ENCODE results near the gene MDGA2.

Gene MDGA2

DNA sequence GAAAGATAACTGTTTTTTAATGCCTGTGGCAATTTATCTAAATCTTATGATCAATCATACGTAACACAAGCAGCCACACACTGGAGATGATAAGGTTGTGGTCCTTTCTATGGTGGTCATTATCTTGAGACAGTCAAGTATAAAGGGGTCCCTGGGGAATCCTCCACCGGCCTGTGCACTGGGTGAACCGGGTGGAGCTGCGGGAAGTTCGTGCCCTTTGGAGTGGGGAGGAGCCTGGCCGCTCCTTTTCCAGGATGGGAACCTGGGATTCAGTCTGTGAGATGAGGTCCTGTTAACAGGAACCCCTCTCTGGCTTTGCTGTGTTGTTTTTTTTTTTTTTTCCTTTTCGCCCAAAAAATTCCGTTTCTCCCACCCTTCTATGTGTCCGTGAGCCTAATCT is 856.3 kb downstream of the MDGA2 start:
- no peaks in the 10 kb centered on the region for H3K4me1 ChIP-seq
- intact Hi-C loops (cut with DNase I; ENCODE audit: low total_unique reads) = no loop called here
- no peak overlapping the region for H3K4me3 ChIP-seq
- TF ChIP-seq, protein P1, sequence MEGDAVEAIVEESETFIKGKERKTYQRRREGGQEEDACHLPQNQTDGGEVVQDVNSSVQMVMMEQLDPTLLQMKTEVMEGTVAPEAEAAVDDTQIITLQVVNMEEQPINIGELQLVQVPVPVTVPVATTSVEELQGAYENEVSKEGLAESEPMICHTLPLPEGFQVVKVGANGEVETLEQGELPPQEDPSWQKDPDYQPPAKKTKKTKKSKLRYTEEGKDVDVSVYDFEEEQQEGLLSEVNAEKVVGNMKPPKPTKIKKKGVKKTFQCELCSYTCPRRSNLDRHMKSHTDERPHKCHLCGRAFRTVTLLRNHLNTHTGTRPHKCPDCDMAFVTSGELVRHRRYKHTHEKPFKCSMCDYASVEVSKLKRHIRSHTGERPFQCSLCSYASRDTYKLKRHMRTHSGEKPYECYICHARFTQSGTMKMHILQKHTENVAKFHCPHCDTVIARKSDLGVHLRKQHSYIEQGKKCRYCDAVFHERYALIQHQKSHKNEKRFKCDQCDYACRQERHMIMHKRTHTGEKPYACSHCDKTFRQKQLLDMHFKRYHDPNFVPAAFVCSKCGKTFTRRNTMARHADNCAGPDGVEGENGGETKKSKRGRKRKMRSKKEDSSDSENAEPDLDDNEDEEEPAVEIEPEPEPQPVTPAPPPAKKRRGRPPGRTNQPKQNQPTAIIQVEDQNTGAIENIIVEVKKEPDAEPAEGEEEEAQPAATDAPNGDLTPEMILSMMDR (IDR thresholded peaks at IDR 0.05) = no peak
- DNase-seq = no peak
- H3K27ac ChIP-seq = no peak overlapping the region
- H3K27me3 ChIP-seq = no peaks in the 10 kb centered on the region
- H3K9me3 ChIP-seq = no peaks in the 10 kb centered on the region
- H3K36me3 ChIP-seq = no peaks in the 10 kb centered on the region

DNA sequence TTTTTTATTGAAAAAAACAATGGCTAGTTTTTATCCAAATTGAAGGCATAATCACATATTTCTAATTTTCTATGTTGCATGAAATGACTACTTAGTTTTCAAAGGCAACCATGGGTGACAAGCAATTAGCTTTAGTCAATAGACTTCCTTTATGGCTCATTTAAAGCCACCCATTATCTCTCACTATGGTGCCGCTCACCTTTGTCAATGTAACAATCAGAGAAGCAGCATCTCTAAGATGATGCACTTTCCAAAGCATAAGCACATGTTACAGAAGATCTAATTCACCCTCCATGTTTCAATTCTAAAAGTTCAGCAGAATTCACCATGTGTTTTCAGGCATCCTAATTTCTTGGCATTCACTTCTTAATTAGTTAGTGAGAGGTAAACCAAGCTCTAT is 857.3 kb downstream of the MDGA2 start:
- H3K27ac ChIP-seq = no peak overlapping the region
- no peaks in the 10 kb centered on the region for H3K9me3 ChIP-seq
- H3K27me3 ChIP-seq = no peaks in the 10 kb centered on the region
- intact Hi-C loops (cut with DNase I; ENCODE audit: low total_unique reads) = no loop called here
- no peak for DNase-seq
- no peaks in the 10 kb centered on the region for H3K36me3 ChIP-seq
- H3K4me3 ChIP-seq = no peak overlapping the region
- TF ChIP-seq, protein P1 (IDR thresholded peaks at IDR 0.05) = no peak
- no peaks in the 10 kb centered on the region for H3K4me1 ChIP-seq

DNA sequence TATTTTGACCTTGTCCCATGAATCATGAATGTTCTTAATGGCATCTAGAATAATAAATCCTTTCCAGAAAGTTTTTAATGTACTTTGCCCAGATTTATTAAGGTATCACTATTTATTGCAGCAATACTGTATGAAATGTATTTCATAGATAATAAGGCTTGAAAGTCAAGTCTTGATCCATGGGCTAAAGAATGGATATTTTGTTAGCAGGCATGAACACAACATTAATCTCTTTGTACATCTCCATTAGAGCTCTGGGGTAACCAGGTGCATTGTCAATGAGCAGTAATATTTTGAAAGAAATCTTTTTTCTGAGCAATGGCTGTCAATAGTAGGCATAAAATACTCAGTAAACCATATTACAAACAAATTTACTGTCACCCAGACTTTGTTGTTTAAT is 882.3 kb downstream of the MDGA2 start:
- no peaks in the 10 kb centered on the region for H3K27me3 ChIP-seq
- no peak overlapping the region for H3K27ac ChIP-seq
- TF ChIP-seq, protein P1 (IDR thresholded peaks at IDR 0.05) = no peak
- no peak overlapping the region for H3K4me3 ChIP-seq
- DNase-seq = no peak
- H3K4me1 ChIP-seq = no peaks in the 10 kb centered on the region
- H3K9me3 ChIP-seq = peaks cover 0 to 3% (median 0%) of the 10 kb centered on the region in 3 donors
- intact Hi-C loops (cut with DNase I; ENCODE audit: low total_unique reads) = no loop called here
- H3K36me3 ChIP-seq = no peaks in the 10 kb centered on the region

Data from tibial artery (tissue), 4 donors.